Activated CD4-positive, alpha-beta T cell treated with anti-CD3 and anti-CD28 coated beads, Interleukin-2, amount 50 U/mL, for 1 hour (primary cell): Measurements from ENCODE around the gene RHOT1.
"Not testable (repeated sequence)": the region's sequence is repeated elsewhere in the genome, so short reads cannot be mapped to it uniquely, and the experiment has no call there.

Experiments
- DNase-seq: peaks from one replicate; pipeline ENCODE4 v3.0.0-alpha.2; 2020

Gene RHOT1

GRCh38 chr17:32160526-32160925 lies 18.2 kb downstream of the RHOT1 start:
- no peak for DNase-seq

GRCh38 chr17:32161029-32161428 lies 18.7 kb downstream of the RHOT1 start:
- DNase-seq: no peak

DNA sequence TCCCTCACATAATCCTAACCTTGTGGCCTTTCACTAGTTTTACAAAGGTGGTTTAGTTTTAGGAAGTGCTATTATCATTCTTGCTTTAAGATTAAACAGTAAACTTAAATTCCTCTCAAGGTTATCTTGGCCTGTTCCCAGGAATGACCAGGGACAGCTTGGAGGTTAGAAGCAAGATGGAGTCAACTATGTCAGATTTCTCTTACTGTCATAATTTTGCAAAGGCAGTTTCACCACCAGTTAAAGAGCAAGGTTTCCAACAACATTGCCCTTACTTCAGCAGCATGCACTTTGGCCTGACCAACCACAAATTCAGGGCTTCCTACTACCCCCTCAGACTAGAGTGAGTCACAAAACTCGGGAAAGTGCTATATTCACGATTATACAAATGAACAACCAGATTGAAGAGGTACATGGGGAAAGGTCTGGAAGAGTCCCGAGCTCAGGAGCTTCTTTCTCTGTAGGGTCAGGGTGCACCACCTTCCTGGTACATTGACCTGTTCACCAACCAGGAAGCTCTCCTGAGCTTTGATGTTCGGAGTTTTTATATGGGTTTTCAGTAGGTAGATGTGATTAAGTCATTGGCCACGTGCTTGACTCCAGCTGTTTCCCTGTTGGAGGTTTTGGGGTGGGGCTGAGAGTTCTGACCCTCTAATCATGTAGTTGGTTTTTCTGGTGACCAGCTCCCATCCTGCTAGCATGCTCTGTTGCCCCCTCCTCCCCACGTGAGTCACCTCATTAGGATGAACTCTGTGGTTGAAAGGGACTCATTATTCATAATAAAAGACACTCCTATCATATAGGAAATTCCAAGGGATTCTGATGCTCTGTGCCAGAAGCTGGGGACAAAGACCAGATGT lies 19.4 kb downstream of the RHOT1 start:
- DNase-seq: no peak

GRCh38 chr17:32174889-32175288 lies 32.6 kb downstream of the RHOT1 start:
- no peak for DNase-seq

DNA sequence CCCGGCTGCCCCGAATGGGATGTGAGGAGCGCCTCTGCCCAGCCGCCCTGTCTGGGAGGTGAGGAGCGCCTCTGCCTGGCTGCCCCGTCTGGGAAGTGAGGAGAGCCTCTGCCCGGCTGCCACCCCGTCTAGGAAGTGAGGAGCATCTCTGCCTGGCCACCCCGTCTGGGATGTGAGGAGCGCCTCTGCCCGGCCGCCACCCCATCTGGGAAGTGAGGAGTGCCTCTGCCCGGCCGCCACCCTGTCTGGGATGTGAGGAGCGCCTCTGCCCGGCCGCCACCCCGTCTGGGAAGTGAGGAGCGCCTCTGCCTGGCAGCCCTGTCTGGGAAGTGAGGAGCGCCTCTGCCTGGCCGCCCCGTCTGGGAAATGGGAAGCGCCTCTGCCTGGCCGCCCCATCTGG lies 36.4 kb downstream of the RHOT1 start:
- not testable (repeated sequence) for DNase-seq

- DNase-seq: not testable (repeated sequence)
Observed at GRCh38 chr17:32179103-32179502, 36.8 kb downstream of the RHOT1 start.

GRCh38 chr17:32179526-32179925 lies 37.2 kb downstream of the RHOT1 start:
- DNase-seq: not testable (repeated sequence)

DNA sequence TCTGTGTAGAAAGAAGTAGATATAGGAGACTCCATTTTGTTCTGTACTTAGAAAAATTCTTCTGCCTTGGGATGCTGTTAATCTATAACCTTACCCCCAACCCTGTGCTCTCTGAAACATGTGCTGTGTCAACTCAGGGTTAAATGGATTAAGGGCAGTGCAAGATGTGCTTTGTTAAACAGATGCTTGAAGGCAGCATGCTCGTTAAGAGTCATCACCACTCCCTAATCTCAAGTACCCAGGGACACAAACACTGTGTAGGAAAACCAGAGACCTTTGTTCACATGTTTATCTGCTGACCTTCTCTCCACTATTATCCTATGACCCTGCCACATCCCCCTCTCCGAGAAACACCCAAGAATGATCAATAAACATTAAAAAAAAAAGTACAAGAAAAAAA lies 38.0 kb downstream of the RHOT1 start:
- DNase-seq: not testable (repeated sequence)

DNA sequence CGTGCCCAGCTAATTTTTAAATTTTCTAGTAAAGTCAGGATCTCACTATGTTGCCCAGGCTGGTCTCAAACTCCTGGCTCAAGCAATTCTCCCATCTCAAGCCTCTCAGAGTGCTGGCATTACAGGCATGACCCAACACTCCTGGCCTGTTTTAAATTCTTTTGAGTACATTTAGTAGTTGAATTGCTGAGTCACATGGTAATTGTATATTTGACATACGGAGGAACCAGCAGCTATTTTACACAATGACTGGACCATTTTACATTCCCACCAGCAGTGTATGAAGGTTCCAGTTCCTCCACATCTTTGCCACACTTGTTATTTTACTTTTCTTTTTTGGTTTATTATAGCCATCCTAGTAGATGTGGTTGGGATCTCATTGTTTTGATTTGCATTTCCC lies 43.6 kb downstream of the RHOT1 start:
- DNase-seq: no peak

- DNase-seq: no peak
Observed at GRCh38 chr17:32187271-32187670, 45.0 kb downstream of the RHOT1 start.

DNA sequence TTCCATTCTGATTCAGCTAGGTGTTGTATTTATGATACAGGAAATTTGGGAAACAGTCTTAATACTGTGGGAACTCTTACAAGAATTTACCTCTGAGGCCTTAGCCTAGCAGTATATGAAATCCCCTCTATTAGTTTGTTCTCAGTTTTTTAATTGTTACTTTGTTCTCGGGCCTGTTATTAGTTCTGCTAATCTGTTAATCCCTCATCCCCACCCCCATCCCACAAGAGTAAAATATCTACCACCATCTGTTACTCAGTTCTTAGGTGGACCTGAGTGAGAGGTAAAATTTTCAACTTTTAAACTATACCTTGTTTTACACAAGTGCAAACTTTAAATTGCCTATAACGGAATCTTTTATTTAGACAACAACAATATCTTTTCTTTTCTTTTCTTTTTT lies 47.0 kb downstream of the RHOT1 start:
- no peak for DNase-seq

DNA sequence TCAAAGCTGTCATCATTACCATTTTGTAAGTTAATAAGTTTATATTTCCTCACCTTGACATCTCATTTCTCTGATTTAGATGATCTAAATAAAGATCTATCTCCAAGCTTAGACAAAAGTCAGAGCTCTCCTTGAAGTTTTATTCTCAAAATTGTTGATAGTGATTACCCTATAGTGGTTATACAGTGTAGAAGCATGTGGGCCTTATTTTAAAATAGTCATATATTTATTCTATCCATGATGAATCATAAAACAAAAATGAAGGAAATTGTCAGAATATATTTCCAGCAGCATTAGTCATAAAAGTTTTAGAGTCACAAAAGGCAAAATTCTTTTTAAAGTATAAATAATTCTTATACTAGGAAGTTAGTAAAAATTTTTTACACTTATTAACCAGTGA lies 49.0 kb downstream of the RHOT1 start:
- no peak for DNase-seq

- DNase-seq: no peak
Observed at GRCh38 chr17:32192379-32192778, 50.1 kb downstream of the RHOT1 start.

GRCh38 chr17:32197987-32198386 lies 55.7 kb downstream of the RHOT1 start:
- no peak for DNase-seq

DNA sequence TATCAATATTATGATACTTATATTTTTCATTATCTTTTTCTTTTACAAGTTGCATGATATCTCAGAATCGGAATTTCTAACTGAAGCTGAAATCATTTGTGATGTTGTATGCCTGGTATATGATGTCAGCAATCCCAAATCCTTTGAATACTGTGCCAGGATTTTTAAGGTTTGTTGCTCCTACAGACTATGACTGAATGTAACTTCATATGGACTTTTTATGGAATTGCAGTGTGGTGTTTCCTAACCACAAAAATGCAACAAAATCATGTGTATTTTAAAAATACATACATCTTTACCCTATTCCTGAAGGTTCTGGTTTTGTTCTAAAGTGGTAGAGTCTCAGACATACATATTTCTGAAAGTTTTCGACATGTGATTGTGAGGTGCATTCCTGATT lies 64.6 kb downstream of the RHOT1 start:
- DNase-seq: no peak

DNA sequence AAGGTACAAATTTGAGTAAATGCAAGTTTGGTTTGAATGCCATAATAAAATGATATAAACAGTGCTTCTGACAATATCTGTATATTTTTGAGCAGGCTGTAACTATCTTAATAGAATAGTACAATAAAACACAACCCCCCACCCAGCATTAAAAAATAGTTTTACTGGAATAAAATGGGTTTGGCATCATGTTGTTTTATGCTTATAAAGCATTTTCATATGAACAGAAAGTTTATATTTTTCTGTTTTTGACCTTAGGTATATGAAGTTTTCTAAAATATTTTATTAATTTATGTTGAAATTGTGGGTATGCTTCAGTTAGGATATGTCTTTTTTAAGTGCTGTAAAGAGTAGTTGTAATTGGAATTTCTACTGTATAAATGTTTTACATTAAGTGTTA lies 66.1 kb downstream of the RHOT1 start:
- no peak for DNase-seq

- no peak for DNase-seq
Observed at GRCh38 chr17:32209608-32210007, 67.3 kb downstream of the RHOT1 start.

GRCh38 chr17:32211671-32212070 lies 69.4 kb downstream of the RHOT1 start:
- no peak for DNase-seq

DNA sequence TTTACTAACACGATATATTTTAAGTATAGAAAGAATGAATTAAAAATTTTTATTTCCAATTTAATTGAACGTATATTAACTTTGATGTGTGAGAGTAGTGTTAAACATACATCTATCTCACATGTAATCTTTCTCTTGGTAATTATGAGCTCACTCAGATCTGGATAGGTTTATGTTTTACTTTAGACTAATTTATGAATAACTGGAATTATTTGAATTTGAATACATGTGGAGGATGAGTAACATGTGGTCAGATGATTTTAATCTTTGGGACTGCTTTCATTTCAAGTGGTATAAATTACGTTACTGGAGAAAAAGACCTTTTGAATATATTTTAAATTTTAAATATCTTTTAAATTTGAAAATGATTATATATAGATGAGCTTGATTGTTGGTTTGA lies 73.4 kb downstream of the RHOT1 start:
- no peak for DNase-seq

GRCh38 chr17:32222621-32223020 lies 80.3 kb downstream of the RHOT1 start:
- DNase-seq: no peak

GRCh38 chr17:32223703-32224102 lies 81.4 kb downstream of the RHOT1 start:
- DNase-seq: no peak

DNA sequence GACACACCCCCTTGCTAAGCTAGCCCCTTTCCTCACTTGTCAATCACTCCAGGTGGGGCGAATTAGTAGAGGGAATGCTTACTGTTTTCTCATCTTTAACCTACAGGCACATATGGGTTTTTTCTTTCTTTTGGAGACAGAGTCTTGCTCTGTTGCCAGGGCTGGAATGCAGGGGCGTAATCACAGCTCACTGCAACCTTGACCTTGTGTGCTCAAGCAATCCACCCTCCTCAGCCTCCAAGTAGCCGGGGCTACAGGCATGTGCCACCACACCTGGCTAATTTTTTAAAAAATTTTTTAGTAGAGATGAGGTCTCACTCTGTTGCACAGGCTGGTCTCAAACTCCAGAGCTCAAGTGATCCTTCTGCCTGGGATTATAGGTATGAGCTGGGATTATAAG lies 84.6 kb downstream of the RHOT1 start:
- no peak for DNase-seq

DNA sequence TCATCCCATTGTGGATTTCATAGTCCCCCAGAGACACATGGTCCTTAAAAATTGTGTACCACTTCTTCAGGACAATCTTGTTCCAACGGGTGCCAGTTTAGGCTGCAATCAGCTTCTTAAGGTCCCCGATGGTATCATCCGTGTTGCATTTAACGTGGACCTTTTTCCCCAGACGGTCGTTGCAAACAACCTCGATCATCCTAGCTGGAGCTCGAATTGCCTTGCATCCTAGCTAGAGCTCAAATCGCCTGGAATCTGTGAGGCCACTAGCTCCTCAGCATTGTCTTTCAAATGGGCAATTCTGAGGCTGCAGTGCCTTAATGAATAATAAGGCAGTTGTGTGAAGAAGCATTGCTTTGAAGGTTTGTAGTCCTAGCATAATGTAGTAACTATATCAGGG lies 85.6 kb downstream of the RHOT1 start:
- no peak for DNase-seq

DNA sequence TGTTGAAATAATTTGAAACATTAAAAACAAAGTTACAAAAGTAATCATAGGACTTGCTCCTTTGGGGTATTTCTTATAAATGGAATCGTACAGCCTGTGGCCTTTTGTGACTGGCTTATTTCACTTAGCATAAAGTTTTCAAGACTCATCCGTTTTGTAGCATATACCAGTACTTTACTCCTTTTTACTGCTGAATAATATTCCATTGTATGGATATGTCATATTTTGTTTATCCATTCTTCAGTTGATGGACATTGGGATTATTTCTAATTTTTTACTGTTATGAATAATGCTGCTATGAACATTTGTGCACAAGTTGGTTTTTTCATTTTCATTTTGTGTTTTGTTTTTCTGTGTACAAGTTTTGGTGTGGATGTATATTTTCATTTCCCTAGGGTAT lies 93.3 kb downstream of the RHOT1 start:
- DNase-seq: no peak

DNA sequence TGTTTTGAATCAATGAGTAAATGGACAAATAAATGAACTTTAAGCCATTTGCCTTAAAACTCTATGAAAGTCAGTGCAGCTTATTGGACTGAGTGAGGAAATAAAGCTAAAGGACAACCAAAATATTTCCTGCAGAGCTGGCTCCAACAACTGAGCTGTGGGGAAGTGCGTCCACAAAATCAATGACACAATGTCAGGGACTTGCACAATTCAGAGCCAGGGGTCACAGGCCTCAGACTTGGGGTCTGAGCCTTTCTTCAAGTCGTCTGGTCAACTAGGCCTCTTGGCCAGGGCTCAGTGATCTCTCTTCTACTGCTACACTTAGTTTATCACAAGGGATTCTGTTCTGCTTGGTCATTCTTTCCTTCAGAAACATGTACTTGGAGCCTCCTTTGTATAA lies 97.2 kb downstream of the RHOT1 start:
- no peak for DNase-seq
